Ascending aorta (tissue), 2 donors: ENCODE data around the gene BAG5. TPM values are rescaled to one million over a fixed set of nuclear protein-coding genes. Genes with fewer than 3 reads are reported as not detected.
A peak's percentile ranks its signal among the peaks of the same experiment; 100 is the strongest.

Experiments used
- DNase-seq, 2 donors: peaks; one replicate each; pipeline ENCODE4 v3.0.0-alpha.2; 2019; ENCODE audit warnings: low spot score in 2 of 2
- H3K27ac ChIP-seq, 2 donors: fragments of 200-600 bp; sonication (generic); one replicate each; pipeline ENCODE4 v1.5.1; 2016 to 2017; ENCODE audit warnings: mild to moderate bottlenecking in 1 of 2
- H3K27me3 ChIP-seq: fragments of 200-600 bp; sonication (generic); one replicate; pipeline ENCODE4 v1.5.1; 2017
- H3K36me3 ChIP-seq, 2 donors: fragments of 200-600 bp; sonication (generic); one replicate each; pipeline ENCODE4 v1.5.1; 2016
- H3K4me1 ChIP-seq, 2 donors: fragments of 200-600 bp; sonication (generic); one replicate each; pipeline ENCODE4 v1.5.1; 2016 to 2017; ENCODE audit warnings: mild to moderate bottlenecking in 1 of 2
- H3K4me3 ChIP-seq, 2 donors: fragments of 200-600 bp; sonication (generic); one replicate each; pipeline ENCODE4 v1.5.1; 2016 to 2017; ENCODE audit warnings: mild to moderate bottlenecking in 1 of 2
- H3K9me3 ChIP-seq, 2 donors: fragments of 200-600 bp; sonication (generic); one replicate each; pipeline ENCODE4 v1.5.1; 2016
- CTCF ChIP-seq, 3 experiments: fragments of 200-600 bp in 2 of 3; fragments of 450-650 bp in 1 of 3; sonication (generic) in 2 of 3; IDR thresholded peaks; one replicate each; pipeline ENCODE4 v1.5.1; 2016 to 2019; ENCODE audit warnings: antibody characterized with exemption in 3 of 3, mild to moderate bottlenecking in 1 of 3, moderate library complexity in 1 of 3
- intact Hi-C: fragments of 100-400 bp; cut with DNase I; formaldehyde crosslinking; loops from one replicate; pipeline ENCODE4 v1.15.1; 2023
- total RNA-seq: library from RNA; depleted of rRNA; stranded (reverse); fragments of >200 nt; gene quantifications from one replicate; pipeline ENCODE4 v1.1.0, GENCODE V29; 2016

BAG5 gene
- total RNA-seq, 1 donor from 2014 or later, result 7.1 TPM

GRCh38 chr14:103545219-103545914 is 17.1 kb downstream of the BAG5 start:
- DNase-seq, result no peak
- H3K27me3 ChIP-seq, result no peaks in the 10 kb centered on the region
- no peak overlapping the region for H3K27ac ChIP-seq
- no peak for TF ChIP-seq CTCF (IDR thresholded peaks at IDR 0.05)
- intact Hi-C loops, result no loop called here
- H3K36me3 ChIP-seq, result no peaks in the 10 kb centered on the region
- no peaks in the 10 kb centered on the region for H3K9me3 ChIP-seq
- no peak overlapping the region for H3K4me3 ChIP-seq
- H3K4me1 ChIP-seq, result peaks cover 51 to 65% of the 10 kb centered on the region in 2 donors

GRCh38 chr14:103544388-103545218 is 17.9 kb downstream of the BAG5 start:
- no peak overlapping the region for H3K27ac ChIP-seq

GRCh38 chr14:103543721-103544387 is 18.6 kb downstream of the BAG5 start:
- intact Hi-C loops, result no loop called here

More at GRCh38 chr14:103544388-103545218, 17.9 kb downstream of the BAG5 start:
- no peak for DNase-seq
- no peaks in the 10 kb centered on the region for H3K9me3 ChIP-seq
- TF ChIP-seq CTCF (IDR thresholded peaks at IDR 0.05), result no peak
- peaks cover 51 to 63% of the 10 kb centered on the region in 2 donors for H3K4me1 ChIP-seq
- no peaks in the 10 kb centered on the region for H3K27me3 ChIP-seq
- no peak overlapping the region for H3K4me3 ChIP-seq
- intact Hi-C loops, result no loop called here
- H3K36me3 ChIP-seq, result no peaks in the 10 kb centered on the region

GRCh38 chr14:103543140-103543539 is 19.3 kb downstream of the BAG5 start:
- Histone ChIP-seq H3K4me3 (no peak overlapping the region), H3K4me1 (peaks cover 57 to 66% of the 10 kb centered on the region in 2 donors), H3K27me3 (no peaks in the 10 kb centered on the region), H3K27ac (peak overlapping the region; percentile 66 to 88), H3K36me3 (no peaks in the 10 kb centered on the region), H3K9me3 (no peaks in the 10 kb centered on the region)
- DNase-seq, result no peak
- intact Hi-C loops, result no loop called here
- TF ChIP-seq CTCF (IDR thresholded peaks at IDR 0.05), result no peak

More at GRCh38 chr14:103543721-103544387, 18.6 kb downstream of the BAG5 start:
- Histone ChIP-seq H3K36me3 (no peaks in the 10 kb centered on the region), H3K9me3 (no peaks in the 10 kb centered on the region), H3K4me3 (no peak overlapping the region), H3K4me1 (peaks cover 55 to 66% of the 10 kb centered on the region in 2 donors), H3K27me3 (no peaks in the 10 kb centered on the region), H3K27ac (peak overlapping the region; percentile 66 to 88)
- no peak for DNase-seq
- no peak for TF ChIP-seq CTCF (IDR thresholded peaks at IDR 0.05)

- Histone ChIP-seq H3K36me3 (no peaks in the 10 kb centered on the region), H3K4me3 (peak overlapping the region in 1 of 2 donors; percentile 1), H3K9me3 (no peaks in the 10 kb centered on the region), H3K27me3 (no peaks in the 10 kb centered on the region), H3K4me1 (peaks cover 57 to 66% of the 10 kb centered on the region in 2 donors), H3K27ac (peak overlapping the region; percentile 66 to 88)
- intact Hi-C loops, result no loop called here
- peak in 1 of 2 donors; percentile 86 for DNase-seq
- TF ChIP-seq CTCF (IDR thresholded peaks at IDR 0.05), result no peak
Observed at GRCh38 chr14:103542605-103543088, 19.8 kb downstream of the BAG5 start.
